GM19438 (cell line): ENCODE results near the gene GRB7.

Experiments
- ATAC-seq: cut with Tn5 transposase; IDR thresholded peaks from one replicate; pipeline ENCODE4 v1.9.1; 2021; ENCODE audit warnings: low read depth; ENCODE audit not compliant: unreplicated experiment

Gene GRB7

DNA sequence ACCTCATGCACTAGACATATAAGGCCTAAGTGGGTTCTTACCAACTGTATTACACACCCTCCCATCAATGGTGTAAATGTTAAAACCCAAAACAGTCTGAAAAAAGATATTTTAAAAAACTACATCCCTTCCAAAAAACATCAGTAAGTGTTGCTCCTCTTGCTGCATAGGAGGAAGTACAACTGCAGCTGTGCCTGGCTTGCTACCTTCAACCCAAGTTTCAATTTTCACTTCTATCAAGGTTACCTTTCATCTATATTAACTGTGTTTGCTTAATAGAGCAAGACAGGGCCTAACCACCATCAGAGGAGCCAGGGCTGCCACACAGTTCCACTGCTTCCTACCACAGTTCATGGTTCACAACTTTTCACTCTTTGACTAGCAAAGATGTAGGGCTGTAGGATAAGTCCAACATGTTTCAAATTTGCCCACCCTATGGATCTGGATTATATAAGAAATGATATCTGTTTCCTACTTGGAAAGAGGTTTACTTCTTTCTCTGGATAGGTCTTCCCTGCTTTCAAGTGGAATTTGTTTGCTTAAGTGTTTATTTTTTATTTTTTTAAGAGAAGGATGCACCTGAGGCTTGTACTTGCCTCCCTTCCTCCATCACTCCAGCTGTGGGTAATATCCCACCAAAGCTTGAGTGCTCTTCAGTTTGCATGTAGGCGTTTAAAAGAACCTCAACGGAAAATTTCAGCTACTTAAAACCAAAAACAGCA is 56.7 kb downstream of the GRB7 start:
- ATAC-seq: peak; percentile 80
